Measurements from ENCODE around the gene ZNF575.

- no peak for TF ChIP-seq CTCF (IDR thresholded peaks at IDR 0.05; ENCODE audit: poor library complexity)
- TF ChIP-seq EZH2phosphoT487 (IDR thresholded peaks at IDR 0.05; ENCODE audit: low read depth, severe bottlenecking, unreplicated experiment): no peak
These were observed 4.9 kb upstream of the ZNF575 start for GRCh38 chr19:43527860-43528622.
